Renal cortical epithelial cell (primary cell): Measurements from ENCODE around the gene GABRD. TPM values are rescaled to one million over a fixed set of nuclear protein-coding genes. Genes with fewer than 3 reads are reported as not detected.

Experiments
- DNase-seq: peaks from one replicate; pipeline ENCODE4 v3.0.0-alpha.2; 2011; ENCODE audit warnings: low read depth
- total RNA-seq: library from RNA; depleted of rRNA; stranded (reverse); fragments of >200 nt; gene quantifications from 2 replicates; pipeline ENCODE4 v1.2.3, GENCODE V29; 2014

The GABRD gene
- total RNA-seq, 1 donor from 2014 or later: not detected

DNA sequence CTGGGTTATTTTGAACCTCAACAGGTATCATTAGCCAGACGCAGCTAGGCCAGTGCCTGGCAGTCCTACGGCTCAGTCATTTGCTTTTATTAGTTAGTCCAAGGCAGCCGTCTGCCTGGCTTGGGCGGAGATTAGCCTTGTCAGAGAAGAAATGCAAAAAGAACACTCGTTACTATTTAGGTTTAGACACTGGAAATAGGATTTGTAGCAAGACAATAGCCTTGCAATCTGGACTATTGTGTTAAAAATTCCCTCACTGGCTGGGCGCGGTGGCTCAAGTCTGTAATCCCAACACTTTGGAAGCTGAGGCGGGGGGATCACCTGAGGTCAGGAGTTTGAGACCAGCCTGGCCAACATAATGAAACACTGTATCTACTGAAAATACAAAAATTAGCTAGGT, 20.1 kb downstream of the GABRD start:
- DNase-seq: no peak

DNA sequence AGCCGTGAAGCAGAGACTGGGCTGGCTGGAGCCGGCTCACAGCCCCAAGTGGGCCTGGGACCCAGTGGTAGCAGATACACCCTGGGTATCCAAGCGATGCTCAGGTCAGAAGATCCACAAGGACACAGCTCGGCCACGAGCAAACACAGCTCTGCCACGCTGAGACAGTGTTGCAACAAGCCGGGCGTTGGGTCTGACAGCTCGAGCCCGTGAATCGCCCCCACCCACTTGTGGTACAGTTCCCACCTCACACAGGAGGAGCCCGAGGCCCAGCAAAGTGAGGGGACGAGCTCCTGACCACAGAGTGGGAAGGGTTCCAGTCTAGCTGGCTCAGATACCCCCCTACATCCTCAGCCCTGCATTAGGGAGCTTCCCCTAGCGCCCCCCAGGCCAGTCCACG, 22.2 kb downstream of the GABRD start:
- no peak for DNase-seq

DNA sequence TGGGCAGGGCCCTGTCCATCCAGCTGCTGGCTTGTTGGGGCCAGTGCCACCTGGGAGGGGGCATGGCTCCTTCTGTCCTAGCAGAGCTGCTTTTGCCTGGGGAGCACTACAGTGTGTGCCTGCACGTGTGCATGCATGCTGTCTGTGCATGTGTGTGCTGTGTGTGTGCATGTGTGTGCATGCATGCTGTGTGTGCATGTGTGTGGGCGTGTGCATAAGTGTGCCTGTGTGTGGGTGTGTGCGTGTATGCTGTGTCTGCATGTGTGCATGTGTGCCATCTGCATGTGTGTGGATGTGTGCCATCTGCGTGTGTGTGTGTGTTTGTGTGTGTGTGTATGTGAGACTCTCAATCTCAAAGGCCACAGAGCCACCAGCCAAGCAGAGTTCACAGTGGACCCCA, 22.7 kb downstream of the GABRD start:
- DNase-seq: no peak

DNA sequence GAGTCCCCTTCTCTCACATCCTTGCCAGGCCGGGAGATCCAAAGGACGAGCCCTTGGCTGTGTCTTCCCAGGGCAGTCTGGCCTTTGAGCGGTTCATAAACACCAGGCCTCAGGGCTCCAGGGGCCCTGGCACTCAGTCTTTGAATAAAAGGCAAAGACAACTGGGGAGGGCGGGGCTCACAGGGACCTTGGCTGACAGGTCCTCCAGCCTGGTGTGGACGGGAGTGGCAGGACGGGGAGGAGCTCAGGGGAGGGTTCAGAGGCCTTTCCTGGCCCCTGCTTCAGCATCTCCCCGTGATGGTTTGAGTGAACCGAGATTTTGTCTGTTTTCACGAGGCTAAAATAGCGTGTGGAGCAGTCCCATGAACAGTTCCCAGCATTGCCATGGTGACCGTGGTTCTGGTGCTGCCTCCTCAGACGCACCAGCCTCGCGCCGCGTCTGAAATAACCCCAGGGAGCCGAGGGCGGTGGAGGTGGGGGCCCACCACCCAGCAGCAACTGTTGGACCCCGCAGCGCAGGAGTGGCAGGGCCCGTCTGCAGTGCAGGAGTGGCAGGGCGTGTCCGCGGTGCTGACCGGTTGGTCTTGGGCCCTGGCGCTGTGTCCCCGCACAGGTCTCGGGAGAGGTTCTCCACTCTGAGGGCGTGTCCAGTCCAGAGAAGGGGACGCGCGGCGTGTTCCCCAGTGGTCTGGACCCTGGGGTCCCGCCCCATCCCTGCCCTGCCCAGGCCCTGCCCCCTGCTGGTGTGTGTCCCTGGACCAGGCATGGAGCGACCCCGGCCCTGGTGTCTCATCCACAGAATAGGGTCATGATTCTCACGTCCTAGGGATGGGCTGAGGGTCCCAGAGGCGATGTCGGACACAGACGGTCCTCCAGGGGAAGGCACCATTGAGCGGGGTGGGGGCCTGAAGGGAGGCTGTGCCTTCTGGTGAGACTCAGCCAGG, 24.0 kb downstream of the GABRD start:
- no peak for DNase-seq

- DNase-seq: no peak
These were observed 24.7 kb downstream of the GABRD start for GRCh38 chr1:2043886-2044285.

GRCh38 chr1:2044510-2045319, 25.6 kb downstream of the GABRD start:
- DNase-seq: no peak

- DNase-seq: no peak
These were observed 26.5 kb downstream of the GABRD start for GRCh38 chr1:2045468-2046173.

GRCh38 chr1:2046174-2046917, 27.2 kb downstream of the GABRD start:
- peak; percentile 31 for DNase-seq

GRCh38 chr1:2046953-2047748, 28.0 kb downstream of the GABRD start:
- no peak for DNase-seq

DNA sequence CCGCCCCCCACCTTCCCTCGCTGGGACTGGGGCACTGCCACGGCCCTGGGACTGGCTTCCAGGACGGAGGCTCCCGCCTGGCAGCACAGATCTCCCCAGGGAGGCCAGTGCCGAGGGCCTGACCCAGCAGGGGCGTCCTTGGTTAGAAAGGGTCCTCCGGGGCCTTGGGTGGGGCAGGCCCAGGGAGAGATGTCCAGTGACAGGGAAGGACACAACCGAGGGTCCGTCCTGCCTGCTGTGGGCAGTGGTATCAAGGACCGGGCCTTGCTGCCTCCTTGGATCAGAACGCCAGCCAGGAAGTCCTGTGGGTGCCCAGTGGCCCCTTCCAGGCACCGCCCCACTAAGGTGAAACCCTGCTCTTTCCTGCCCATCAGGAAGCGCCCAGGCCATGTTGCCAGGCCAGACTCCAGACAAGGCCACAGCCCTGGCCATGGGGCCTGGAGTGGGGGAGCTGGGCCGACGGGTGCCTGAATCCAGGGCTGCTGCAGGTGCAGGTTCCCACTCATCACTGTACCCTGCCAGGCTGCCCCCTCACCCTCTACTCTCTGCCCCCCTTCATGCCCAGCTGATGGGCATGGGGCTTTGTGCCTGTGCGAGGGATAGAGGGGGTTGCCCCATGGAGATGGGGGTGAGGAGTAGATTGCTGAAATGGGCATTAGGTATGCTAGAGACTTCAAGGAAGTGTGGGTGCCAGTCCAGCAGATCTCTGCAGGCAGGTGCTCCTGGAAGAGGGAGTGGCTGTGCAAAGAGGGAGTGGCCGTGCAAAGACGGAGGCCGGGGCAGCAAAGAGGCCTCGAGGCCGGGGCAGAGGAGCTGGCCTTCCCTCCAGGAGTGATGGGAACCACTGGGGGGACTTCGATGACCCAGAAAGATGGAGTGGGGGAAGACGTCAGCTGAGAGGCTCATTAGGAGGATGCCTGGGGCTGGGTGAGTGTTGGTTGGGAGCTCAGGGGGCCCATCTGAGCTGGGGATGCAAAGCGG, 28.9 kb downstream of the GABRD start:
- no peak for DNase-seq

- peak; percentile 29 for DNase-seq
These were observed 30.1 kb downstream of the GABRD start for GRCh38 chr1:2049225-2049717.

DNA sequence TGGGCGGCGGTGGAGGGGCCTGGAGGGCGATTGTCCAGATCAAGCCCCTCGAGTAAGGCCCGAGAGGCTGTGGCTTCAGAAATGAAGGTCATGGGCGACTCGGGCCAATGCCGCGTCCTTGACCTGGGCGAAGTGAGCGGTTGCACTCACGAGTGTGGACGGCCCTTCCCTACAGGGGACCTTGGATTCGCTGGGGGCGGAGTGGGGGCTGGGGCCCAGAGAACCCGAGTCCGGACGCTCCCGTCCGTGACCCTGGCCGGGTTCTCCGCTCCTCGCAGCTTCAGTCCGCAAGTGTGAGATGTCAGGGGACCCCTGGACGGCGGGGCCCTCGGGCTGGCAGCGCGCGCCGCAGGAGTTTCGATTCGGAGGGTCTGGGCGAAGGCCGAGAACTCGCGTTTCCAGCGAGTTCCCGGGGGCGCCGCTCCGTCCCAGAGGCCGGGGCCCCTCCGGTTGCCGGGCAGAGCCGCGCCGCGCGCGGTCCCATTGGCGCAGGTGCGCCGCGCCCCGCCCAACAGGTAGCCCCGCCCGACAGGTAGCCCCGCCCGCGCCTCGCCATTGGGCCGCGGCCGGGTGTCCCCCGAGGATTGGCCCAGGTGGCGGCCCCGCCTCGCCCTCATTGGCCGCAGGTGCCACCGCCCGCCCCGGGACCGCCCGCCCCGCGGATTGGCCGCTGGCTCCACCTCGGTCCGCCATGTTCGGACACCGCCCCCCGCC, 30.7 kb downstream of the GABRD start, which contains the start of gene PRKCZ:
Gene PRKCZ, plus strand, starts transcription at position 694 of the 714 bp plus-strand sequence. CDS start 220 bp downstream, outside the sequence.
- DNase-seq: peak; percentile 60

DNA sequence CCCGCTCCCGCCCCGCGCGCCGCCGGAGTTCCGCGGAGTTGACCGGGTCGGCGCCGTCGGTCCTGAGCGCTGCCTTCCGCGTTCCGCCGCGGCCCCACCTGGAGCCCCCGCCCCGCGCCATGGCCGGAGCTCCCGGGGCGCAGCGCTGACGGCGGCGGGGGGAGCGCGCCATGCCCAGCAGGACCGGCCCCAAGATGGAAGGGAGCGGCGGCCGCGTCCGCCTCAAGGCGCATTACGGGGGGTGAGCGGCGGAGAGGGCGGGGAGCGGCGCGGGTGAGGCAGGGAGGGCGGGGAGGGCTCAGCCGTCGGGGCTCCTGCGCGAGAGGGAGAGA, 31.3 kb downstream of the GABRD start:
- no peak for DNase-seq

DNA sequence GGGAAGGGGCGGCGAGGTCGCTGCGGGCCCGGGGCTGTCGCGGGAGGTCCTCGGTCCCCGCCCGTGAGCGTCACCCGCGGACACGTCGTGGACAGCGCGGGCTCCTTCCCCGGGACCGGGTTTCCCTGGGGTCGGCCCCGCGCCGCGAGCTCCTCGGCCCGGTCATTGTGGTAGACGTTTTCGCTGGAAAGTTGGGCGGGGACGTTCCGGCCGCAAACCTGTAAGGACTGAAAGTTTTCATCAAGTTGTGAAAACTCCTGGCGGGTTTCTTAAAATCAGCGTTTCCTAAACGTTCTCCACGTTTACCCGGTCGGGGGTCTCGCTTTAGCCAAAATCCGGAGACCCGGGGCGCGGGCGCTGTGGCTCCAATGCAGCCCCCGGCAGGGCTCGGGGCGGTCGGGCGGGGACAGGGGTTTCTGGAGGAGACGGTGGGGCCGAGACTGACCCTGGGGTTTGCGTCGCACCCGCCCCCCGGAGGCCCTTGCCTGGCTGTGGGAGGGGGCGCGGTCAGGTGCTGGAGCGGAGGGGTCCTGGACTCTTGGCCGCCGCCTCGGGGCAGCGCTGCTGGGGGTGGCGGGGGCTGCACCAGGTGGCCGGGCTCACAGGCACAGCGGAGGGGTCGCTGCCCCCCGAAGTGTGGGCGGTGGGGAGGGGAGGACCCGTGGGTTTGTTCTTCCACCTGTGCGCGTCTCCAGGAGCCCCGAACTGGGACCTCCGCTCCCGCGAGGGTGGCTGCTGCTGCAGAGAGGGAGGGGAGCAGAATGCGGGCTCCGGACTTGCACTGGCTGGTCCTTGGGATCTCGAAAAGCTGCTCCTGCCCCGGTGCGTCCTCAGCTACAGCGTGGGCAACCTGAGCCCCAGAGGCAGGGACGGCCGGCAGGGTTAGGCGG, 31.9 kb downstream of the GABRD start:
- DNase-seq: no peak

GRCh38 chr1:2052054-2052679, 33.0 kb downstream of the GABRD start:
- DNase-seq: no peak

- no peak for DNase-seq
These were observed 33.6 kb downstream of the GABRD start for GRCh38 chr1:2052756-2053155.

- DNase-seq: no peak
These were observed 34.1 kb downstream of the GABRD start for GRCh38 chr1:2053217-2053616.
